AG04450 (cell line): ENCODE results near the gene RAB11FIP4. TPM values are rescaled to one million over a fixed set of nuclear protein-coding genes. Genes with fewer than 3 reads are reported as not detected.

Source experiments
- CTCF ChIA-PET: fragments of 300-600, 350-600 bp; formaldehyde crosslinking; extraction: SDS; loops from one replicate; lab custom pipeline; 2022; ENCODE audit warnings: antibody characterized with exemption, inconsistent platforms; lab: Charles Lee
- POLR2A ChIA-PET: fragments of 350-600 bp; formaldehyde crosslinking; extraction: SDS; loops from one replicate; lab custom pipeline; 2021; ENCODE audit warnings: antibody characterized with exemption, inconsistent platforms; lab: Yijun Ruan, JAX
- DNase-seq: peaks from one replicate; pipeline ENCODE4 v3.0.0-alpha.2; 2011; ENCODE audit warnings: low read depth, low spot score
- H3K27ac ChIP-seq: one replicate; pipeline ENCODE4 v1.5.1; 2012; ENCODE audit warnings: low read depth, low read length, control low read depth
- H3K27me3 ChIP-seq: one replicate; pipeline ENCODE4 v1.6.0; 2012; ENCODE audit warnings: low read length; ENCODE audit not compliant: control insufficient read depth, insufficient read depth
- H3K4me3 ChIP-seq: 2 replicates; pipeline ENCODE4 v1.5.1; 2011; ENCODE audit warnings: mild to moderate bottlenecking, low read depth, low read length, control low read depth
- H3K9me3 ChIP-seq: 2 replicates; pipeline ENCODE4 v1.5.1; 2012; ENCODE audit warnings: low read length; ENCODE audit not compliant: control insufficient read depth, insufficient read depth
- CTCF ChIP-seq: IDR thresholded peaks from 2 replicates; pipeline ENCODE4 v1.5.1; 2011; ENCODE audit warnings: low read depth, low read length, control low read depth, inconsistent platforms
- polyA plus RNA-seq: library from polyadenylated mRNA; depleted of rRNA; stranded (reverse); fragments of >200 nt; gene quantifications from 2 replicates; pipeline ENCODE4 v1.2.3, GENCODE V29; 2011

Gene RAB11FIP4
- polyA plus RNA-seq, 1 experiment = 0.58 TPM

- POLR2A ChIA-PET = interaction anchor here (0.6 kb wide), 1 partner anchor 397 kb away, joined by 3 read pairs; no protein-coding TSS in a partner anchor
- no peak for TF ChIP-seq CTCF
- Histone ChIP-seq H3K27me3 (peaks cover 20% of the 10 kb centered on the region), H3K4me3 (no peak overlapping the region), H3K9me3 (no peaks in the 10 kb centered on the region), H3K27ac (no peak overlapping the region)
- peak; percentile 39 for DNase-seq
- CTCF ChIA-PET = interaction anchor here (0.5 to 0.6 kb wide), 2 partner anchors 136 to 499 kb away, joined by 3 to 4 read pairs; no protein-coding TSS in a partner anchor
Measured at GRCh38 chr17:31413874-31414549, 22.5 kb downstream of the RAB11FIP4 start.

- H3K27me3 ChIP-seq = peaks cover 16% of the 10 kb centered on the region
- POLR2A ChIA-PET = no interaction called here
- H3K4me3 ChIP-seq = no peak overlapping the region
- H3K27ac ChIP-seq = no peak overlapping the region
- DNase-seq = no peak
- H3K9me3 ChIP-seq = no peaks in the 10 kb centered on the region
- no peak for TF ChIP-seq CTCF
- CTCF ChIA-PET = interaction anchor here (0.5 to 0.6 kb wide), 2 partner anchors 135 to 498 kb away, joined by 3 to 4 read pairs; no protein-coding TSS in a partner anchor
Measured at GRCh38 chr17:31414550-31414918, 23.1 kb downstream of the RAB11FIP4 start.

GRCh38 chr17:31415004-31415454 lies 23.6 kb downstream of the RAB11FIP4 start:
- DNase-seq = no peak
- Histone ChIP-seq H3K9me3 (no peaks in the 10 kb centered on the region), H3K27ac (no peak overlapping the region), H3K27me3 (peaks cover 11% of the 10 kb centered on the region), H3K4me3 (no peak overlapping the region)
- ChIA-PET CTCF (interaction anchor here (0.6 kb wide), 1 partner anchor 498 kb away, joined by 3 read pairs; no protein-coding TSS in a partner anchor), POLR2A (no interaction called here)
- TF ChIP-seq CTCF = no peak

GRCh38 chr17:31415640-31416502 lies 24.4 kb downstream of the RAB11FIP4 start:
- Histone ChIP-seq H3K9me3 (no peaks in the 10 kb centered on the region), H3K27ac (no peak overlapping the region), H3K4me3 (no peak overlapping the region), H3K27me3 (peaks cover 11% of the 10 kb centered on the region)
- ChIA-PET CTCF (no interaction called here), POLR2A (no interaction called here)
- no peak for DNase-seq
- no peak for TF ChIP-seq CTCF

GRCh38 chr17:31416503-31416923 lies 25.0 kb downstream of the RAB11FIP4 start:
- Histone ChIP-seq H3K4me3 (no peak overlapping the region), H3K9me3 (no peaks in the 10 kb centered on the region), H3K27me3 (peaks cover 11% of the 10 kb centered on the region), H3K27ac (no peak overlapping the region)
- CTCF ChIA-PET = no interaction called here
- DNase-seq = no peak
- no peak for TF ChIP-seq CTCF
- POLR2A ChIA-PET = interaction anchor here (0.6 kb wide), 1 partner anchor 11 kb away, joined by 4 read pairs; no protein-coding TSS in a partner anchor
